H54 (cell line): ENCODE data around the gene CAMSAP1.
"Not testable (repeated sequence)": the region's sequence is repeated elsewhere in the genome, so short reads cannot be mapped to it uniquely, and the experiment has no call there.

Source experiments
- DNase-seq: peaks from one replicate; pipeline ENCODE4 v3.0.0; 2011; ENCODE audit warnings: low spot score, mixed read lengths; ENCODE audit not compliant: insufficient read length
- FAIRE-seq: peaks from 3 replicates; lab custom pipeline; 2011; peaks lifted over from hg19 to GRCh38; lab: Jason Lieb, UNC
- POLR2A ChIP-seq: IDR thresholded peaks from 2 replicates; pipeline ENCODE4 v1.6.1; 2011; ENCODE audit warnings: low read depth, mild to moderate bottlenecking, low read length

CAMSAP1 gene

GRCh38 chr9:135907431-135908092 lies at the start of gene CAMSAP1:
Gene CAMSAP1, minus strand, starts transcription at chr9:135907546. Its CDS starts 387 bp downstream, at chr9:135907159.
- DNase-seq, result peak; percentile 97
- peak; percentile 77 for TF ChIP-seq POLR2A
- no peak for FAIRE-seq

DNA sequence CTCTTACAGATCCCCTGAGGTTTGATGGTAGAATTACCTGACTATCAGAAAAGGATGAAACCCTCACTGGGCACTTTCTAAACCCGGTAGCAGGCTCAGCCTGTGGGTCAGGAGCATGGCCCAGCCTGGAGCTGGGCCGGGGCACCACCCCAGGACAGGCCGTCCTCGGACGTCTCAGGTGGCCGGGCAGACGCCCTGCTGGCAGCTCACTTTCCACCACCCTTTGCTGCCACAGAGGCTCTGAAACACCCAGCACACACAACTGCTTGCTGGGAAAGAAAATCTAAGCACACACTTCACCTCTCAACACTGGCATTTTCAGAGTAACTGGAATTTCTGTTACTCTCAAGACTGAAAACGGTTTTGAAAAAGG lies 49.4 kb upstream of the CAMSAP1 start:
- no peak for TF ChIP-seq POLR2A
- DNase-seq (no peak), FAIRE-seq (no peak)

DNA sequence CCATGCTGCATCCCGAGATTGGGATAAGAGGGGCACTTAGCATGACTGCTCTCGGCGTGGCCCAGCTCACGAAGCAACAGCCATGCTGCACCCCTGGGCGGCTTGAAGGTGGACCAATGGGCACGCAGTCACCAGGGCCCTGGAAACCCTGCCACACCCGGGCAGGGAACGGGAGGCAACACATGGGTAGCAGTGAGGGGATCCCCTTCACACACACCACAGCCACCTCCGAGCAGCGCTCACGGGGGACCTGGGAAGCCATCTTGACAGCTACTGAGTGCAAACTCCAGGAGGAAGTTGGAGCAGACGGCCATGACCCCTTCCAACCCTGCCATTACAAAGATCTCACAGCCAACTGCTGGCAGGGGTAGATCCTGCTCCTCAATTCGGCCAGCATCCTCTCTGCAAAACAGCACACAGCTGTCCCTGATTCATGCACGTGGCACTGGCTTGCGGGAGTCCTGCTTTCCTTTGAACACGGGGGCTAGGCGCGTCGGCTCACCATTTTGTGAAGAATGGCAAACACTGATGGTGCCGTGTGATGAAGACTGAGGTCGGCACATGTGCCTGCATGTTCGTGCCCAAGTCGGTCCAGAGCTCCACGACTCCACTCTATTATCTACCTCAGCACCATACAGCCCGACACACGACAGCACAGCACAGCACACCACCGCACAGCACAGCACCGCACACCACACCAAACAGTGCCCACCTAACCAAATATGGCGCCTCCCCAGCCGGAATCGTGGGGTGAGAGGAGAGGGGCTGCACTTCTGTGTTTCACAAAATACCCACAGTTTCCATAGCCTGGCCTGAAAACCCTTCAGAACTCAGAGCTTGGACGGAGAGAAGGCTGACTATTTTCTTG lies 48.8 kb upstream of the CAMSAP1 start:
- no peak for DNase-seq
- no peak for FAIRE-seq
- TF ChIP-seq POLR2A, result no peak

DNA sequence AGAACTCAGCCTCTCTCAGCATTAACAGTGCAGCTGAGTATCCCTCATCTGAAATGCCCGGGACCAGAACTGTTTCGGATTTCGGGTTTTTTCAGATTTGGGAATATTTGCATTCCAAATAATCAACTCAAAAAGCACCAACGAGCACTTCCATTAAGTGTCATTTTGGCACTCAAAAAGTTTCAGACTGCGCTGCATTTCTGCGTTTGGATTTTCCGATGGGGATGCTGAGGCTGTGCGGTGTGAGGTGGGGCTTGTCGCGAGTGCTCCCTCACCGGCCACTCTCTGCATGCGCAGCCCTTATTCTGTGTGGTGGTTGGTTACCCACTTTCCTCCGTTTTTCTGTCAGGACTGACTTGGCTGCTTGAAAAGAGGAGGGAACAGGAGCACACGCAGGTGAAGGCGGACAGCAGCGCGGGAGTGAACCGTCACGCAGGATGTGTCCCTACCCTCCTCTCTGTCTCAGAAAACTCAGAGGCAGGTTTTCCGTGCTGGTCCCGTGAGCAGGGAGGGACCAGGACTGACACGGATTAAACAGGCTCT lies 45.4 kb upstream of the CAMSAP1 start:
- FAIRE-seq (no peak), DNase-seq (no peak)
- TF ChIP-seq POLR2A, result no peak

DNA sequence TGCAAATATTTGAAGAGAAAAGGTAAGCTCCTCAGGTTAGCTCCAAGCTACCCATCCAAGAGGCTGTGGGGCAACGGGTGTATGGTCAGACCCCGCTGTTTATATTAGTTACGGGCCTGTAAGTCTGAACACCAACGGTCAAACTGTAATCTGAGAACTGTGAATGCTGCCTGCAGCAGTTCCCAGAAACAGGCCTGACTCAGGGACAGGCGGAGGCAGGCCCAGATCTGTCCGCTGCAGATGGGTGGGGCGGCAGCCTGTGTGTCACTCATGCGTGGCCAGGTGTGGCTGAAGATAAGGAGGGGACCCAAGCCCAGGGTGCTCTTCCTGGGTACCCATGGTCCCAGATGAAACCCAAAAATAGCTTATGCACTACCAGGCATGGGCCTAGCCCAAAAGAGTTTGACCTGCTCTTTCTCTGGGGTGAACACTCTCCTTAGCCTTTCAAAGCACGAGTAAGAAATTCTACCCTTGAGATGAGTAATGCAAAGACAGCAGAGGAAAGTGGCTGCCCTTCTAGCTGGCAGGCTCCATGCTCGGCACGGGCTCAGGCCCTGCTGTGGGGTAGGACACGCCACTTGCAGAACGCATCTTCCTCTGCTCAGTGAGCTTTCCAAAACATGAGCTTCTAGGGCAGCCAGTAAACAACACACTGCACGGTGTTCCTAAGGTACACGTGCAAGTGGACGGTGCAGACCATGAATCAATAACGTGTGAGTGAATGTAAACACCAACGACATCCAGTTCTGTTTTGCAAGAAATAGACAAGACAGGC lies 44.7 kb upstream of the CAMSAP1 start:
- DNase-seq, result peak; percentile 97
- TF ChIP-seq POLR2A, result no peak
- FAIRE-seq, result peak; percentile 95

DNA sequence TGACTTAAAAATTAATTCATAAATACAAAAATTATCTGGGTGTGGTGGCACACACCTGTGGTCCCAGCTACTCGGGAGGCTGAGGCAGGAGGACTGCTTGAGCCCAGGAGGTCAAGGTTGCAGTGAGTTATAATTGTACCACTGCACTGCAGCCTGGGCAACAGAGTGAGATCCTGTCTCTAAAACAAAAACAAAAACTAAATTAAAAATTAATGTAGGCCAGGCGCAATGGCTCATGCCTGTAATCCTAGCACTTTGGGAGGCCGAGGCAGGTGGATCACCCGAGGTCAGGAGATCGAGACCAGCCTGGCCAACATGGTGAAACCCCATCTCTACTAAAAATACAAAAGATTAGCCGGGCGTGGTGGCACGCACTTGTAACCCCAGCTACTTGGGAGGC lies 44.0 kb upstream of the CAMSAP1 start:
- FAIRE-seq, DNase-seq: not testable (repeated sequence)

DNA sequence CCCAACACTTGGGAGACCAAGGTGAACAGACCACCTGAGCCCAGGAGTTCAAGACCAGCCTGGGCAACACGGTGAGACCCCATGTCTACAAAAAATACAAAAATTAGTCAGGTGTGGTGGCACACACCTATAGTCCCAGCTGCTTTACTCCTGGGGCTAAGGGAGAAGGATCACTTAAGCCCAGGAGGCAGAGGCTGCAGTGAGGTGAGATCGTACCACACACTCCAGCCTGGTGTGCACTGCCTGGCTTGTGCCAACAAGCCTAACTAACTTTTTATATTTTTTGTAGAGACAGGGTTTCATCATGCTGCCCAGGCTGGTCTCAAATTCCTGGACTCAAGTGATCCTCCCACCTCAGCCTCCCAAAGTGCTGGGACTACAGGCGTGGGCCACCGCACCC lies 43.5 kb upstream of the CAMSAP1 start:
- not testable (repeated sequence) for DNase-seq, FAIRE-seq

DNA sequence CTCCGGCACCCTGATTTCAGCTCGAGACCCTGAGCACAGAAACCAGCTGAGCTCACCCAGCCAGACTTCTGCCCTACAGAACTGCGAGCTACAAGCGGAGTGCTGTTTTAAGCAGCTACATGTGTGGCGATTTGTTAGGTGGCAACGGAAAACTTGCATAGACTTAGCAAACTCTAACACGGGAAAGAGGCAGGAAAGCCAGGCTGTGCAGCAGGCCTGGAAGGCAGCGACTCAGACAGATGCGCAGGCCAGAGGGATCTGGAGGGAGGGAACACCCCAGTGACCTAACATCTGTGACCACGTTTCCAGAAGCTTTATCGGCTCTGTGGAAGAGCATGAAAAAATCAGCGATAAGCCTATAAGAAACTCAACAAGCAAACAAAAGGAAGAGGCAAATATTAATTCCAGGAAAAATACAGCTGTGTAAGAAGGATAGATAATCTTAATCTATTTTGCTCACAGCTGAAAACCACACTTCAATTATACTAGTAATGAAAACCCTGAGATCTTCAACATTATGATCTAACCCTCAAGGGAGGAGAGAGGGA lies 42.9 kb upstream of the CAMSAP1 start:
- no peak for TF ChIP-seq POLR2A
- DNase-seq (no peak), FAIRE-seq (no peak)

DNA sequence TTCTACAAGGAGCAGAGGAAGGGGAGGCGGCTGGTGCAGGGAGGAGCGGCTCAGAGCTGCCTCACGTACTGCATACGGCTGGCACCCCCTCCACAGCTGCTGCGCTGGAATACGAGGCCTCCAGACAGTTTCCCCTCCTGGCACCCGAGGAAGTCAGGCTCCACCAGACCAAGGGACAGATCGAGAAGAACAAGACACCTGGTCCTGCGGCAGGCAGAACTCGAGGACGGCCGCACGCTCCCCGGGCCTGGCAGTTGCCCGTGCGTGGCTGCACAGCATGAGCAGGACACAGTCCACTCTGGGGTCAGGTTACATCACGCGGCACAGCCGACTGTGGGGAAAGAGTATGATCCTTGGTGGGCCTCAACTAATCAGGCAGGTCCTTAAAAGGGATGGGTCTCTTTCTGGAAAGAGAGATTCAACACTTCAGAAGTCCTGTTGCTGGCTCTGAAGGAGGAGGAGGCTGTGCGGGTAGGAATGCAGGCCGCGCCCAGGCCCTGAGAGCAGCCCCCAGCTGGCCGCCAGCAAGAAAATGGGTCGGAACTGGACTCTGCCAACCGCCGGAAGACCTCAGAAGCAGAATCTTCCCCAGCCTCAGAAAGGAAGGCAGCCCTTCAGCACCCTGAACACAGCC lies 42.3 kb upstream of the CAMSAP1 start:
- FAIRE-seq (no peak), DNase-seq (no peak)
- TF ChIP-seq POLR2A, result no peak

GRCh38 chr9:135948968-135949367 lies 41.6 kb upstream of the CAMSAP1 start:
- DNase-seq, result no peak
- no peak for FAIRE-seq
- TF ChIP-seq POLR2A, result no peak

DNA sequence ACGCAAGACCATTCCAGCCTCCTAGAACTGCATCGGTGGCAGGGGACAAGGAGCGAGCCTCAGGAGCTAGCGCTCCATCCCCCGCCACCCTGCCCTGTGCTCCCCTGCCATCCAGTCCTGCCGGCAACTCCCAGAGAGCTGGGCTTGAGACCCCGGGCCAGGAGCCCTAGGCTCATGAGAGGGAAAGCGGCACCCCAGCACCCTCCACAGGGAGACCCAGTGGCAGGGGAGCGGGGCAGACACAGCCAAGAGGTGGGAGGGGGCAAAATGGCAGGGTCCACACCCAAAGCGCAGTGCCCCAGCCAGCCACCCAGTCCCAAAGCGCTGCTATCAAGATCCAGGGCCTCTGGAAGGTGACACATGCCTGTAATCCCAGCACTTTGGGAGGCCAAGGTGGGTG lies 41.1 kb upstream of the CAMSAP1 start:
- DNase-seq (no peak), FAIRE-seq (no peak)

GRCh38 chr9:135947582-135947981 lies 40.2 kb upstream of the CAMSAP1 start:
- TF ChIP-seq POLR2A, result no peak
- no peak for FAIRE-seq

More for the DNA sequence above, 41.1 kb upstream of the CAMSAP1 start:
- no peak for TF ChIP-seq POLR2A

DNA sequence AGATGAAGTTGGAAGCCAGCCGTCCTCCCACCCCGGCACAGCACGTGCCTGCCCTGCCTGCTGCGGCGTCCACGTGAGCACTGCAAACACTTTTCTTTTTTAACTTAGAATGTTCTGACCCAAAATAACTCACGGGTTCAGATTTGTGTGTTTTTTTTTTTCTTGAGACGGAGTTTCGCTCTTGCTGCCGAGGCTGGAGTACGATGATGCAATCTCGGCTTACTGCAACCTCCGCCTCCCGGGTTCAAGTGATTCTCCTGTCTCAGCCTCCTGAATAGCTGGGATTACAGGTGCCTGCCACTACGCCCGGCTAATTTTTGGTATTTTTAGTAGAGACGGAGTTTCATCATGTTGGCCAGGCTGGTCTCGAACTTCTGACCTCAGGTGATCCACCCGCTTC lies 39.8 kb upstream of the CAMSAP1 start:
- not testable (repeated sequence) for DNase-seq, FAIRE-seq

More at GRCh38 chr9:135947582-135947981, 40.2 kb upstream of the CAMSAP1 start:
- no peak for DNase-seq
